Measurements from ENCODE around the gene ZNF101.

ZNF101 gene

DNA sequence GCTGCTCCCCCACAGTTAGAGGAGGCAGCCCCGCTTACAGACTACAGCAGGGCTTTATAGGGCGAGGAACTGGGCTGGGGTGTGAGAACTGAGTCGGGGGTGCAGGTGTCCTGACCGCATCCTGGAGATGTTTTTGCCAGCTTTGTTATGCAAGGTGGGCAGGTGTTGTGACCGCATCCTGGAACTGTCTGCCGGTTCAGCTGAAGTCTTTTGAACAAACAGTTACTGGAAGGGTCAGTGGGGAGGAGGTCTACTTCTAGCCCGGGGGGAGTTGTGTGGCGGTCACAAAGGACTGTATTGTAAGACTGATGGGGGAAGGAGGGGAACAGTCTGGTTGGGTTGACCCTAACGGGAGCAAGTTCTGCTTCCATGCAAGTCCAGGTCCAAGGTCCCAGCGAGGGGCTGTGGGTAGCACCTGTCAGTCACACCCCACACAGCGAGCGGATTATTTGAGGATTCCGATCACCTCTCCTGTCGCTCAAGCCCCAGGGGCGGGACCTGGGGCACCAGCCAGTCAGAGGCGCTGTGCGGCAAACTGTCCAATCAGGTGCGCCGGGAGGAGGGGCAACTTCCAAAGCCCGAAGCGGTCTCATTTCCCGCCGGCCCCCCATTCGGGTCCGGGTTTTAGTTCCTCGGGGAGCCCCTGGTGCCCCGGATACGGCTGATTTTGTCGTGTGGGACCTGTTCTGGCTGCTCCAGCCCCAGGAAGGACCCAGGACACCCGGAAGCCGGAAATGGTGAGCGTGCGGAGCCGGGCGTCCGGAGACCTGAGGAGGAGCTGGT, at the start of gene ZNF101:
Gene ZNF101, plus strand, starts transcription at position 610 of the 783 bp plus-strand sequence. Its CDS starts 125 bp downstream, at position 735.
- peaks cover 17% of the 10 kb centered on the region for H3K9me3 Mint-ChIP-seq
- DNase-seq (ENCODE audit: low spot score), result peak; percentile 95
- H3K27me3 Mint-ChIP-seq (ENCODE audit: low read depth), result no peaks in the 10 kb centered on the region
- H3K27ac Mint-ChIP-seq, result peak within 1 kb of the TSS; percentile 97
- peak within 1 kb of the TSS; percentile 88 for H3K4me3 Mint-ChIP-seq
- peaks cover 51% of the 10 kb centered on the region for H3K36me3 Mint-ChIP-seq (ENCODE audit: low read depth)
- H3K4me1 Mint-ChIP-seq (ENCODE audit: low read depth), result peaks cover 15% of the 10 kb centered on the region

DNA sequence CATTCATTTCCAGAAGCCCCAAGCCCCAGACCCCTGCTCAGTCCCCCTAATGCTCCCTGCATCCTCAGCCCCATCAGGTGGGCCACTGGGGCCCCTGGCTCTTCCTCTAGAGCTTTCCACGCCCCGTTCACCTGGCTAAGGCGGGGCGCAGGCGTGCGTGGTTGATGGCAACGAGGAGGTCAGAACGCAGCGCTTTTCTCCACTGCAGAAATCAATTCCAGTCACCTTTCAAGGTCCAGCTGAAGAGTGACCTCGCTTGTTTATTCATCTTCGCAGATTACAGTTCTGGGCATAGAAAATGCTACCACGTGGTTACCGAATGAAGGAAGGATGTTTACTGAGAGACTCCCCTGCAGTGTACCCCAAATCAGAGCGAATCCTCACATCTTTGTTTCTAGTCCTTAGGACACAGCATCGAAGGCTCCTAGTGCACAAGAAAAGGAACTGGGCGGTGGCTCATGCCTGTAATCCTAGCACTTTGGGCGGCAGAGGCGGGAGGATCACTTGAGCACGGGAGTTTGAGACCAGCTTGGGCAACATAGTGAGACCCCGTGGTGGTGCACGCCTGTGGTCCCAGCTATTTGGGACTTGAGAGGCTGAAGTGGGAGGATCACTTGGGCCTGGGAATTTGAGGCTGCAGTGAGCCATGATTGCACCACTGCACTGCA, 49.3 kb upstream of the ZNF101 start:
- Mint-ChIP-seq H3K27ac (peak overlapping the region; percentile 88), H3K36me3 (ENCODE audit: low read depth) (peaks cover 23% of the 10 kb centered on the region), H3K4me1 (ENCODE audit: low read depth) (peaks cover 33% of the 10 kb centered on the region), H3K27me3 (ENCODE audit: low read depth) (no peaks in the 10 kb centered on the region), H3K9me3 (no peaks in the 10 kb centered on the region), H3K4me3 (peak overlapping the region; percentile 88)
- DNase-seq (ENCODE audit: low spot score), result no peak

DNA sequence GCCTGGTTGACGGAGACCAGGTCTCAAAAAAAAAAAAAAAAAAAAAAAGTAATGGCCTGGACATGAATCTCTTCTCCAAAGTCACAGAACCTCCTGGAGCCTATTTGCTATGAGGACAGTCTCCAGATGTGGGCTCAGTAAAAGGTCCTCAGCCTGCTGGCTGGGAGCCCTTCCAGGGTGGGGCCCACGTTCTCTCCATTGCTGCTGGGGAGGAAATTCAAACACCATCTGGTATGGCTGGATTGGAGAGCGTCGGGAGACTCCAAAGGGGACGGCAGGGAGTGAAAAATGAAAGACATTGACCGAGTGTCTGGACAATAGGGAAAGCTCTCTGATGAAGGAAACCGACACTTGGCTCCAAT, 48.8 kb upstream of the ZNF101 start:
- no peaks in the 10 kb centered on the region for H3K9me3 Mint-ChIP-seq
- no peak overlapping the region for H3K4me3 Mint-ChIP-seq
- peaks cover 33% of the 10 kb centered on the region for H3K4me1 Mint-ChIP-seq (ENCODE audit: low read depth)
- peaks cover 23% of the 10 kb centered on the region for H3K36me3 Mint-ChIP-seq (ENCODE audit: low read depth)
- no peaks in the 10 kb centered on the region for H3K27me3 Mint-ChIP-seq (ENCODE audit: low read depth)
- DNase-seq (ENCODE audit: low spot score), result no peak
- no peak overlapping the region for H3K27ac Mint-ChIP-seq

DNA sequence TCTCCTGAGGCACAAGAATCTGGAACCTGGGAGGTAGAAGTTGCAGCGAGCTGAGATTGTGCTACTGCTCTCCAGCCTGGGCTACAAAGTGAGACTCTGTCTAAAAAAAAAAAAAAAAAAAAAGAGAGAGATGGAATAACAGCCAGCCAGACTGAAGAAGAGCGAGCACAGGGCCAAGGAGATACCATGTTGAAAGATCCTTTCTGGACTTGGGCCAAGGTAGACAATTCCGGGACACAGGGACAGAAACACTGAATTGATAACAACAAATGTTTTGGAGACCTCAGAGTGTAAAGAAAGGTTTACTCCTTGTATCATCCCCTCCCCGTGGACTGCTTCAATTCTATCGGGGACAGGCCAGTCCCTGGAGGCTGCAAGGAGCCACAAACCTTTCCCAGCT, 45.3 kb upstream of the ZNF101 start:
- Mint-ChIP-seq H3K4me1 (ENCODE audit: low read depth) (peaks cover 25% of the 10 kb centered on the region), H3K27me3 (ENCODE audit: low read depth) (no peaks in the 10 kb centered on the region), H3K27ac (no peak overlapping the region), H3K4me3 (no peak overlapping the region), H3K36me3 (ENCODE audit: low read depth) (peaks cover 27% of the 10 kb centered on the region), H3K9me3 (no peaks in the 10 kb centered on the region)
- no peak for DNase-seq (ENCODE audit: low spot score)

DNA sequence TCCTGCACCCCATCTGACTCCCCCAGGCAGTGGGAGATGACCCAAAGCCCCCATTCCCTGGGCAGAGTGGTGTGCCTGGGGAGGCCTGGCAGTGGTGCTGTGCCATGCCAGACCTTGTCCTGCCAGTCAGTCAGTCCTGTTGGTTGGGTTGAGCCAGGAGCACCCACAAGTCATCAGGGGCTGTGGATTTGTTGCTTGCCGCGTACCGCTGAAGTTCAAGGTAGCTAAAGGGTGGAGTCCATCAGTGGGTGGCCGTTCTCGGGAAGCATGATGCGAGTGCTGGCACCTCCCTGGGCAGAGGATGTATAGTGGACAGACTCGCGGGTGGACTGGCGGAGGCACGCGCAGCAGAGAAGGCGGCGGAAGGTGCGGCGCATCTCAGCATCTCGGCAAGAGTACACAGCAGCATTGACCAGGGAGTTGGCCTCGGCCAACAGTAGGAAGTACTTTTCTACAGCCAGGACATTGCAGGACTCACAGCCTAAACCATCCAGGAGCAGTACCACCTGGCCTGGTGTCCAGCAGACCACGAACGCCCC, 44.5 kb upstream of the ZNF101 start:
- Mint-ChIP-seq H3K9me3 (no peaks in the 10 kb centered on the region), H3K27ac (no peak overlapping the region), H3K27me3 (ENCODE audit: low read depth) (no peaks in the 10 kb centered on the region), H3K4me1 (ENCODE audit: low read depth) (peaks cover 20% of the 10 kb centered on the region), H3K4me3 (no peak overlapping the region), H3K36me3 (ENCODE audit: low read depth) (peaks cover 23% of the 10 kb centered on the region)
- no peak for DNase-seq (ENCODE audit: low spot score)

DNA sequence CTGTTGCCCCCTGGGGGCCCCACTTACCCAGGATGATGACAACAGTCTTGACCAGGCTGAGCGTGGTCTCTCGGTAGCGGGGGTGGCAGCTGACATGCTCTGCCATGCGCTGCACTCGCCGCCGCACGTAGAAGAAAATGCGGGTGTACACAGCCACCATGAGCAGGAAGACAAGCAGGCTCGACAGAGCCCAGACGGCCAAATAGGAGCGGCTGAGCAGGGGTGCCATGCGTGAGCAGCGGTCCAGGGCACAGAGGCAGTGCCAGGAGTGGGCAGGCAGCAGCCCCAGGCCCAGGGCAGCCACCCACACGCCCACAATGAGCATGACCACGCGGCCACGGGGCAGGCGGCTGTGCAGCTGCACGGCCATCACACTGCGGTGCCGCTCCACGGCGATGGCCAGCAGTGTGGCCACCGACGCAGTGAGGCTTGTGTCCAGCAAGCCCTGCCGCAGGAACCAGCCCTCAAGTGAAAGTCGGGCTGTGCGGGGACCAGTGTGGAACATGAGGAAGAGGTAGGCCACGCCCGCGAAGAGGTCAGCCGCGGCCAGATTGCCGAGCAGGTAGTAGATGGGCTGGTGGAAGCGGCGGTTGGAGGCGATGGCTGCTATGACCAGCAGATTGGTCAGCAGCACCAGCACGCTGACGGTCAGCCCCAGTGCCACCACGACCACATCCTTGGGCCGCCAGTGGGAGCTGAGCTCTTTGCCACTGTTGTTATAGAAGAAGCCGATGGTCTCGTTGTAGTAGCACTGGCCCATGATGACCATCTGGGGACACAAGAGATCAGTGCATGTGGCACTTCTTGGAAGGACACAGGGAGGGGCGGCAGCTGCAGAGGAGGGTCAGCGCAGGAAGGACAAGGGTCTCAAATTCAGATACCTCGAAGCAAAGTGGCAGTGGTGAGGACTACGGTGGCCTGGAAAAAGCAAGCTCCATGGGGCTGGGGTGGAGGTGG, 41.8 kb upstream of the ZNF101 start:
- peaks cover 37% of the 10 kb centered on the region for H3K36me3 Mint-ChIP-seq (ENCODE audit: low read depth)

DNA sequence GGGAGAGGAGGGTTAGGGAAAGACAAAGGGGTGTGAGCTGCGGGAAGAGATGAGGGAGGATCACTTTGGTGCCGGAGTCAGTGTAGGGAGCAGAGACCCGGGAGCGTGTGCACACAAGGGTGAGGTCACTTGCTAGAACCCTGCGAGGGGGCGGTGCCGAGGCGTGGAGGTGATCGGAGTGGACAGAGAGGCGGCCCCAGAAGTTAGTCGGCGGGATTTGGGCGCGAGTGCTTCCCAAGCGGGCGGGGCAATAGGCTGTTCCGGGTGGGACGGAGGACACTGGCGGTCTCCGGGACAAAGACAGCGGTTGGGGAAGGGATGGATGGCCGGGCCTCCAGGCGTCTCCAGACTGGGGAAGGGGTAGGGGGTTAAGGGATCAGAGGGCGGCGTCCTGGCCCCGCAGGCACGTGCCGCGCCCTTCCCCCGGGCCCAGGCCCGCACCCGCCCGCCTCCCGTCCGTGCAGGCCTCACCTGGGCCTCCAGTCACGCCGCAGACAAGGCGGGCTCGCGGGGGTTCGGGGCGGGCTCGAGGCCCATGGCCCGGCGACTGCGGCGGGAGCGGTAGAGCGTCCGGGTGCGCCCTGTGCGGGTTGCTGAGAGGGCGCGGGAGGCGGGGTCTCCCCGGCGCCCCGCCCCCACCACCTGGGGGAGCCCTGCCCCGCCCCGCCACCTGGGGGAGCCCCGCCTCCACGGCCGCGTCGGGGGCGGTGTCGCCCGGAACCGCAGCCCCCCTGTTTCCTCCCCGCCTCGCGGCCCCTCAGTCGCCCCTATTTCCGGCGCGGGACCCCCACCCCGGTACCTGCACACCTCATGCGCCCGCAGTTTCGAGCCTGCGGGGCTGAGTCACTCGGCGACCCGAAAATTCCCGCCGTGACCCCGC, 40.8 kb upstream of the ZNF101 start, which contains the start of gene LPAR2:
Gene LPAR2, minus strand, starts transcription at position 600 of the 880 bp plus-strand sequence. CDS start 945 bp downstream, outside the sequence.
- peaks cover 42% of the 10 kb centered on the region for H3K36me3 Mint-ChIP-seq (ENCODE audit: low read depth)
- H3K4me3 Mint-ChIP-seq, result peak within 1 kb of the TSS; percentile 97
- peak; percentile 47 for DNase-seq (ENCODE audit: low spot score)
- peak within 1 kb of the TSS; percentile 95 for H3K27ac Mint-ChIP-seq
- no peaks in the 10 kb centered on the region for H3K9me3 Mint-ChIP-seq
- no peaks in the 10 kb centered on the region for H3K27me3 Mint-ChIP-seq (ENCODE audit: low read depth)
- peaks cover 17% of the 10 kb centered on the region for H3K4me1 Mint-ChIP-seq (ENCODE audit: low read depth)

More for the DNA sequence above, 41.8 kb upstream of the ZNF101 start:
- no peak for DNase-seq (ENCODE audit: low spot score)
- Mint-ChIP-seq H3K4me1 (ENCODE audit: low read depth) (peaks cover 17% of the 10 kb centered on the region), H3K4me3 (peak overlapping the region; percentile 97), H3K9me3 (no peaks in the 10 kb centered on the region), H3K27ac (peak overlapping the region; percentile 95), H3K27me3 (ENCODE audit: low read depth) (no peaks in the 10 kb centered on the region)

DNA sequence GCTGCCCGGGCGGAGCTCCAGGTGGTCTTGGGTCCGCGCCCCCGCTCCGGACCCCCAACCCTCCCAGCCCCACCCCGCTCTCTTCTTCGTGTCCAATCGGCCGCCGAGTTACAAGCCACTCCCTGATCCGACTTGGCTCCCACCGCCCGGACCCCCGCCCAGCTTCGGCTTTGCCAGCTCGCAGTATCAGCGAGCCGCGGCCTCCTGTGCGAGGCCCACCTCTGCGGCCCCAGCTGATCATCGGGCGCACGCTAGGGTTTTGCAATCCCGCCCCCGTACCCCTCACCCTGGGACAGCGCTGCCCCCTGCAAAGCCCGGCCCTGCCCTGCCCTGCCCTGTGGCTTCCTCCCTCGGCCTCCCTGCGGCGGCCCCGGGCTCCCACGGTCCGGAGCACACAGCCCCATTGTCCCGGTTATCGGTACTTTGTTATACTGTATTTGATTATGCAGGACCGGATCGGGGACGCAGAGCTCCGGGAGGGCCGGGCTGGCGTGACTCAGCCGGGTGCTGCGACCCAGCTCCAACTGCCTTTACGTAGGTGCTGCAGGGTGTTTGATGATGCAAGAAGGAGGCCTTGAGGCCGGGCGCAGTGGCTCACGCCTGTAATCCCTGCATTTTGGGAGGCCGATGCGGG, 40.0 kb upstream of the ZNF101 start:
- peak; percentile 11 for DNase-seq (ENCODE audit: low spot score)
- Mint-ChIP-seq H3K4me1 (ENCODE audit: low read depth) (peaks cover 17% of the 10 kb centered on the region), H3K4me3 (peak overlapping the region; percentile 66), H3K27me3 (ENCODE audit: low read depth) (no peaks in the 10 kb centered on the region), H3K9me3 (no peaks in the 10 kb centered on the region), H3K36me3 (ENCODE audit: low read depth) (peaks cover 47% of the 10 kb centered on the region), H3K27ac (peak overlapping the region; percentile 31)

DNA sequence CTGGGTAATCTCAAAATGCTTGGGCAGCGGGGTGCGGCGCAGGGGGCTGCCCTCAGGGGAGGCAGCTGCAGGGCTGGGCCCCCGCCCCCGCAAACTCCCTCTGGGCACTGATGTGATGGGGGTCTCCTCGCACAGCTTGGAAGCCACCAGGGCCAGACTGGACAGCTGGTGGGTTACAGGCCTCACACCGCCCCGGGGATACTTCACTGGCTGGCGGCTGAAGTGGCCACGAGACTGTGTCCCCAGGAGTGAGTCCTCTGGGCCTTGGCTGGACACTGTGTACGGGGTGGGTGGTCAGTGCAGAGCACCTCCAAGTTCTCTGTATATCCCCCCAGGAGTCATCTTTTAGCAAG, 38.6 kb upstream of the ZNF101 start:
- no peaks in the 10 kb centered on the region for H3K27me3 Mint-ChIP-seq (ENCODE audit: low read depth)
- peaks cover 51% of the 10 kb centered on the region for H3K36me3 Mint-ChIP-seq (ENCODE audit: low read depth)
- H3K9me3 Mint-ChIP-seq, result no peaks in the 10 kb centered on the region
- no peak for DNase-seq (ENCODE audit: low spot score)
- H3K27ac Mint-ChIP-seq, result no peak overlapping the region
- peaks cover 17% of the 10 kb centered on the region for H3K4me1 Mint-ChIP-seq (ENCODE audit: low read depth)
- H3K4me3 Mint-ChIP-seq, result no peak overlapping the region

DNA sequence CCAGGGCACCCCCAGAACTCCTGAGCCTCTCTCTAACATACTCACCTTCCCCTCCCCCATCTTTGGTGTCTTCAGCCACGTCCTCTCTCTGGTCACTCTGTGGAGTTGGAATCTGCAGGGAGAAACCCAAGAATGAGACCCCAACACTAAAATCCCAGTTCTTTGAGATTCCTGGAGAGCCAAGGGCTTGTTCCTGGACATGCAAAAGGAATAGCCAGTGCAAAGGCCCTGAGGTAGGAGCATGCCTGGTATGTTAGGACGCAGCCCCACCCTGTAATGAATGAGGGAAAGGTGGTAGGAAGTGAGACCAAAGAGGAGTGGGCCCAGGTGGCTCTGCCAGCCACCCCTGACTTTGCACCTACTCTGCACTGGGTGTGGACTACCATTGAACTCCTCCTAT, 38.2 kb upstream of the ZNF101 start:
- peaks cover 17% of the 10 kb centered on the region for H3K4me1 Mint-ChIP-seq (ENCODE audit: low read depth)
- no peak overlapping the region for H3K4me3 Mint-ChIP-seq
- H3K9me3 Mint-ChIP-seq, result no peaks in the 10 kb centered on the region
- H3K27ac Mint-ChIP-seq, result no peak overlapping the region
- H3K36me3 Mint-ChIP-seq (ENCODE audit: low read depth), result peaks cover 54% of the 10 kb centered on the region
- no peaks in the 10 kb centered on the region for H3K27me3 Mint-ChIP-seq (ENCODE audit: low read depth)
- no peak for DNase-seq (ENCODE audit: low spot score)

DNA sequence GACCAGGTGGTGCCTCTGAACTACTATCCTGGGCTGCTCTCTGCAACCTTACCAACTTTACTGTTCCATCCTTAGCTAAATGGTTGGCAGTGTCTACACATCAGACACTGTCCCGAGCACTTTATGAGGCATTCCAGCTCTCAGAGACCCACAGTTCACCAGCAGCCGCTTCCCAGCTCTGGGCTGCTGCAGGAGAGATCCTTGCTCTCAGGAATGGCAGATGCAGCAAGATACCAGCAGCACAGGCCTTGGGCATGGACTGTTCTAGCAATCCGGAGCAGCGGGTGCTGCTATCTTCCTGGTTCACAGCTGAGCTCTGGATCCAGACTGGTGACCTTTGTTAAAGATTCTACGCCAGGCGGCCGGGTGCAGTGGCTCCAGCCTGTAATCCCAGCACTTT, 37.3 kb upstream of the ZNF101 start:
- H3K27ac Mint-ChIP-seq, result no peak overlapping the region

DNA sequence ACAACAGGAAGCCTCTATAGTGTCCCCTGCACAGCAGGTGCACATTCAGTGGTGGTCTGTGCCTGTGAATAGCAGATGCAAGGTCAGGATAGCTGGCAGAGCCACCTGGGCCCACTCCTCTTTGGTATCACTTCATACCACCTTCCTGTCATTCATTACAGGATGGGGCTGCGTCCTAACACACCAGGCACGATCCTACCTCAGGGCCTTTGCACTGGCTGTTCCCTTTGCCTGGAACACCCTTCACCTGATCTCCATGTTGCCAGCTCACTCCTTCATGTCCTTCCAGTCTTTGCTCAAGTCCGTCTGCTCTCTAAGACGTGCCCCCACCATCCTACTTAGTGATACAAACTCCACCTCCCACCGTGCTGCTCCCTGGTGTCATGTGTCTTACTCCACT, 36.0 kb upstream of the ZNF101 start:
- Mint-ChIP-seq H3K4me3 (no peak overlapping the region), H3K36me3 (ENCODE audit: low read depth) (peaks cover 58% of the 10 kb centered on the region), H3K4me1 (ENCODE audit: low read depth) (peaks cover under 1% of the 10 kb centered on the region), H3K9me3 (no peaks in the 10 kb centered on the region), H3K27ac (peak overlapping the region; percentile 55), H3K27me3 (ENCODE audit: low read depth) (no peaks in the 10 kb centered on the region)
- DNase-seq (ENCODE audit: low spot score), result no peak

More for the DNA sequence above, 37.3 kb upstream of the ZNF101 start:
- Mint-ChIP-seq H3K4me1 (ENCODE audit: low read depth) (peaks cover 13% of the 10 kb centered on the region), H3K27me3 (ENCODE audit: low read depth) (no peaks in the 10 kb centered on the region), H3K36me3 (ENCODE audit: low read depth) (peaks cover 56% of the 10 kb centered on the region), H3K4me3 (no peak overlapping the region), H3K9me3 (no peaks in the 10 kb centered on the region)
- DNase-seq (ENCODE audit: low spot score), result no peak
